DLD1 (cell line): ENCODE data around the gene MEF2B.
"Not testable (repeated sequence)": the region's sequence is repeated elsewhere in the genome, so short reads cannot be mapped to it uniquely, and the experiment has no call there.

Experiments used
- in situ Hi-C: cut with HindIII; loops from 2 replicates; pipeline ENCODE4 v1.10.0; 2017; ENCODE audit warnings: low sequenced_read_pairs

Gene MEF2B

DNA sequence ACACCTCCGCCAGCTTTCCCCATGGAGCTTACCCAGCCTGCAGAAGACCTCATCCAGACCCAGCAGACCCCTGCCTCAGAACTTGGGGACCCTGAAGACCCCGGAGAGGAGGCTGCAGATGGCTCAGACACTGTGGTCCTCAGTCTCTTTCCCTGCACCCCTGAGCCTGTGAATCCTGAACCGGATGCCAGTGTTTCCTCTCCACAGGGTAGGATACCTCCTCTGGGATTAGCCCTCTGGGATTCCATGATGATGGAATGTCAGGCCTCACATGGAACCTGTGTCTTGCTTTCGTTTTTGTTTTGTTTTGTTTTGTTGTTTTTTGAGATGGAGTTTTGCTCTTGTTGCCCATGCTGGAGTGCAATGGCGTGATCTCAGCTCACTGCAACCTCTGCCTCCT lies 23.9 kb upstream of the MEF2B start:
- in situ Hi-C loops: no loop called here

DNA sequence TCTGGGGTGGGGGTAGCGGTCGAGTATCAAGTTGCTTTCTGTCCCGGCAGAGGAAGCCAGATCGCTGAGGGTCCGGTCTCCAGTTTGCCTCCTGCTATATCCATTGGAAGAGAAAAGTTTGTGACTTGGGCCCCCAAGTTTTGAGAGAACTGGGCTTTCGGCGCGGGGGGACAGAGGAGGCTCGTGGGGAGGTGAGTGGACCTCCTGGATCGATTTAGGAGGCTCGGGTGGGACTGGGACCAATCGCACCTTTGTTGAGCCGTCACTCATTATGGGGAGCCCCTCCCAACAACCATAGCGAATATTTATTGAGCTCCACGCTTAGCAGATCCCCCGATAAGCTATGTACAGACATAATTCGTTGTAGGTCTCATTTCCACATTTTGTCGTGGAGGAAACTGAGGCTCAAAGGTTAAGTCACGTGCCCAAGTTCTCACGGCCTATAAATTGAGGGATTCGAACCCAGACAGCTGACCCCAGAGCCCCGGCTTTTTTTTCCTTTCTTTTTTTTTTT lies 22.9 kb upstream of the MEF2B start:
- in situ Hi-C loops: no loop called here

DNA sequence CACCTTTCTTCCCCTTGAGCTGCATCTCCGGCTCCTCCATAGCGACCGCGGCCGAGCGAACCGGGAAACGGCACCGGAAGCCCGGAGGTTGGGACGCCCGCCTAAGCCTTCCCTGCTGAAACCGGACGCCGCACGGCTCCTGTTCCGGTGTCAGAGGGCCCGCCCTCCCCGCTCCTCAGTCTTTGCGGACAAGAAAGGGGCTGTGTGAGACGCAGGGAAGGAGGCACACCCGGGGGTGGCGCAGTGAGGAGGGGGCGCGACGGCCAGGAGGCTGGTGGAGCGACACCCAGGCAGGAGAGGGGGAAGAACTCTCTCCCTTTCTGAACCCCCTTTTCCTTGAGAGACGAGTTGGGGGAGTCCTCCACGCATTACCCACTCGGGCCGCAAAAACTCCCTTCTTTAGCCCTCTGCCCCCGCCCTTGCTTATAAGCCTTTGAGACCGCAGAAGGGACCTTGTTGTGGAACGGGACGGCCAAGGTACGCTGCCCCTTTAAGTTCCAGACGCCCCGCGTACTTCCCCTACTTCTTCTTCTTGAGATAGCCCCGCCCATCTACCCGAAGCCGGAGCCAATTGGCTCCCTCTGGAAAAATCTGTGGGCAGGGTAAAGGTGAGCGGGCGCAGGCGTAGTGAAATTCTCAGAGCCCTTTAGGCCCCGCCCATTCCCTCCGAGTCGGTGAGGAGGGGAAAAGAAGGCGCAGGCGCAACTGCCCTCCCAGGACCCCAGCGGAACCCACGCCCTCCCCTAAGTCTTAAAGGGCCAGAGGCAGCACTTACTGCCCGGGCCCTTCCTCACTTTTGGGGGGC lies 22.2 kb upstream of the MEF2B start, which contains the start of the genes BORCS8 and RFXANK:
BORCS8 (minus strand) TSS at position 75 of the 805 bp plus-strand sequence; CDS start at position 40, 35 bp downstream.
RFXANK (plus strand) TSS at position 181 of the 805 bp plus-strand sequence. CDS start 1,689 bp downstream, outside the sequence.
- in situ Hi-C loops: no loop called here

DNA sequence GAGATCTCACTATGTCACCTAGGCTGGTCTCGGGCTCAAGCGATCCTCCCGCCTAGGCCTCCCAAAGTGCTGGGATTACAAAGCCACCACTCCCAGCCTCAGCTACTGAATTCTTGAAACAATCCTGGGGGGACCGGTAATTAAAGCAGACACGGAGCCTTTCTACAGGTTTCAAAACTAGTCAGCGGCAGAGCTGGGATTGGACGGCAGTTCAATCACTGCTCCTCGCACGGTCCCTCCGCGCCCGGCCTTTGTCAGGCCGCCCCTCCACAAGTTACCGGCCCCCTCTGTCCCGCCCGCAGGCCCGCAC lies 21.7 kb upstream of the MEF2B start:
- in situ Hi-C loops: no loop called here

DNA sequence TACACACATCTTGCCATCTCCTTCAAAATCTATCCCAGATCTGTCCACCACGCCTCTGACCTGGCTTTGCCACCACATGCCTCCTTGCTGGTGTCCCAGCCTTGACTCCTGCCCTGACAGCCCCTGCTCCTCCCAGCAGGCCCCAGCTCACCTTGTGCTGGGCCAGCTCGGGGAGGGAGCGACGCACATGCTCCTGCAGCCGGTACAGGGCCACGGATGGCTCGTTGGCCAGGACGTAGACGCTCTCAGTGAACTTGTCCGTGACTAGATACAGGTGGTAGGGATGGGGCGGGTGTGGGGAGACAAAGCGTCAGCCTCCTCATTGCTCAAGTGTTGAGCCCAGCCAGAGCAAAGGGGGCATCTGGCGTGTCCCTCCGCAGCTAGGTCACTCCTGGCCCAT lies 16.7 kb upstream of the MEF2B start:
- in situ Hi-C loops: no loop called here

DNA sequence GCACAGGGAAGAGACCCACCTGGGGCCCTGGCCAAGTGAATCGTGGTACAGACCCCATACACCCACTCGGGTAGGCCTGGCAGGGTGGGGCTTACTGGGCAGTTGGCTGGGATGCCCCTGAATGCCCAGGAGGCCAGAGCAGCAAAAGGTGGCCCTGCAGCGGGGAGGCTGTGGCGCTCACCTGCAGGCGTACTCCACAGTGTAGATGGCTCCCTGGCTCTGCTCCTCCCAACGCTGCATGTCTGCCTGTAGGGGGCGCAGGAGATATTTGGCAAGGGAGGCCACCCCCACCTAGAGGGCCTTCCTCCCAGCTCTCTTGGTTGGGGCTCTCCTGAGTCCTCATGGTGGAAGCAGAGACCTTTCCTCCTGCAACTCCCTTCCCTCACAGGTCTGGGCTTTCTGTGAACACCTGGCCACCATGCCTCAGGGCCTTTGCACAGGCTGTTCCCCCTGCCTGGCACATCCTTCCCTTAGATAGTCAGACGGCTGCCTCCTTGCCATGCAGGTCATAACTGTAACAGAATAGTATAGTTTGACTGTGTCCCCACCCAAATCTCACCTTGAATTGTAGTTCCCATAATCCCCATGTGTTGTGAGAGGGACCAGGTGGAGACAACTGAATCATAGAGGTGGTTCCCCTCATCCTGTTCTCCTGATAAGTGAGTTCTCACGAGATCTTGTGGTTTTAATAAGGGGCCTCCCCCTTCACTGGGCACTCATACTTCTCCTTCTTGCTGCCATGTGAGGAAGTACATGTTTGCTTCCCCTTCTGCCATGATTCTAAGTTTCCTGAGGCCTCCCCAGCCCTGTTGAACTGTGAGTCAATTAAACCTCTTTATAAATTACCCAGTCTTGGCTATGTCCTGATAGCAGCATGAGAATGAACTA lies 16.0 kb upstream of the MEF2B start:
- in situ Hi-C loops: no loop called here

DNA sequence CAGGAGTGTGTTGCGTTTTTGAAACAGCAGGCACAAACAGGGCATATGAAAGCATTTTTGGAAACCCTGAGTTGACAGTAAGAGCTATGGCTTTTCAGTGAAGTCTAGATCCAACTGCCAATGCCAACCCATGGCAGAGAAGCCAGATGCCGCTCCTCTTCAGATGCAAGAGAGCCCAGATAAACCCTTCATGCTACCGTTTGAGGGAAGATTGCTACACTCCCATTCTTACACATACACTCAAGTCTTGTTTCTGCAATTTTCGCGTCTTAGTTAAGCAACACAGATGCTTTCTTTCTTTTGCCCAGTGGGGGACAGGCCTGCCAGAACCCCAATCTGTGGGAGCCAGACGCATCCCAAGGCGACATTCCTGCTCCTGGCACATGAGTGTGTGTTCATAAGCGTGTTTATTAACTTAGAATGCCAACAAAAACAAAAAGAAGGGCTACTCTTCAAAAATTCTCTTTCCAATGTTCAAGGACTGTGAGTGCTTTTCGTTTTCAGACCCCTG lies 11.5 kb upstream of the MEF2B start:
- in situ Hi-C loops: no loop called here

DNA sequence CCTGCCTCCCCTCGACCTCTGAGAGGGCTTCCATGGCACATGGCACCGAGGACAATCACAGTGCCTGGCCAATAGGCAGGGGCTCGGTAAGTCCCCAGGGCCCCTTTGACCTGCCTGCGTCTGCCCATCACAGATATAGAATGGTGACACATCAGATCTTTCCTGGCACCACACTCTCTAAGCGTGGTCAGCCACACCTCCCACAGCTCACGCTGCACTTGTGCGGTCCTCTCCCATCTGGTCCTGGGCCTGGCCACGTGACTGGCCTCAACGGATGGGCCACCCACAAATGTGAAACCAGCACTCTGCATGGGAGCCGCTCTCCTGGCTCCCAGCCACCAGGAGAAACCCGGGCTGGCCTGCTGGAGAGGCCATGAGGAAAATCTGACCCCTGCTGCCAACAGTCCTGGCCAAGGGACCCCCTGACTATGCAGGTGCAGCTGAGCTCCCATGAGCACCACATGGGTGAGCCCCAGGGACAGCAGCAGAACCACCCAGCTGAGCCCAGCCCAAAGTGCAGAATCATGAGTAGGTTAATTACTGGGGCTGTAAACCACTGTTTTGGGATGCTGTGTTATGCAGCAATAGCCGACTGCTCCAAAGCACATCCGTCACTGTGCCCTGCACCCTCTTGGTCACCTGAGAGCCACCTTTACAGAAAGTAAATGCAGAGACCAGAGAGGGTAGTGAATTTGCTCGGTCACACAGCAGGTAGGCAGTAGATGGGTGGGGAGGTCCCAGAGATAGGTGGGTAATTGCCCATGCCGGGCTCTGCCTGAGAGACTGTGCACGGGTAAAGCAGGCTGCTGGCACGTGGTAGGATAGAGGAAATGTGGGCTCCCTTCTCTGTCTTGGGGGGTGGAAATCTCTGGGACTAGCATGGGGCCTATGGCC lies 9.7 kb upstream of the MEF2B start:
- in situ Hi-C loops: no loop called here

DNA sequence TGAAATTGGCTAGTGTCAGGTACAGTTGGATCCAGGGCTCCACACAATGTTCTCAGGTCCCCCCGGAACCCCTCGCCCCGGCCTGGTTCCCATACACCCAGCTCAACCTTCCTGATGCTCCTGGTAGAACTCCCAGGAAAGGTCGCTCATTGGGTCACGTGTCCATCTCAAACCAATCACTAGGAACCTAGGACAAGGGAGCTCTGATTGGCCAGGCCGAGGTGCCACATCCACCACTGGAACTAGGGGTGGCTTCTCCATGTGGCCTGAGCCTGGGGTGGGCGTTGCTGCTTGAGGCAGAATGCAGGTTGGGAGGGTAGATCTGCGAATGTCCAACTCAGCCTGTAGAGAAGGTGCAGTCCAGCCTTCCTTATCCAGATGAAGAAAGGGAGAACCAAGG lies 6.9 kb upstream of the MEF2B start:
- in situ Hi-C loops: no loop called here

DNA sequence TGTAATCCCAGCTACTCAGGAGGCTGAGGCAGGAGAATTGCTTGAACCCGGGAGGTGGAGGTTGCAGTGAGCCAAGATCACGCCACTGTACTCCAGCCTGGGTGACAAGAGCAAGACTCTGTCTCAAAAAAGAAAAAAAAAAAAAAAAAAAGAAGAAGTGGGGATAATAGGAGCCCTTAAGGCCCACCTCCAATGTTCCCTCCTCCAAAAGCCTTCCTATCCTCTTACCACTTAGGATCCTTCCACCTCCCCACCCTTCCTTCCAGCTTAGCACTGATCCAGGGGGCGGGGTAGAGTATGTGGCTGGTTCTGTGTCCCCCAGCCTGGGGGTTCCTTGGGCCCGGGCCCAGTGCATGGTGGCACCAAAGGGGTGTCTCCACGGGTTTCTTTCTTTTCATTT lies 3.2 kb upstream of the MEF2B start:
- in situ Hi-C loops: not testable (repeated sequence)

DNA sequence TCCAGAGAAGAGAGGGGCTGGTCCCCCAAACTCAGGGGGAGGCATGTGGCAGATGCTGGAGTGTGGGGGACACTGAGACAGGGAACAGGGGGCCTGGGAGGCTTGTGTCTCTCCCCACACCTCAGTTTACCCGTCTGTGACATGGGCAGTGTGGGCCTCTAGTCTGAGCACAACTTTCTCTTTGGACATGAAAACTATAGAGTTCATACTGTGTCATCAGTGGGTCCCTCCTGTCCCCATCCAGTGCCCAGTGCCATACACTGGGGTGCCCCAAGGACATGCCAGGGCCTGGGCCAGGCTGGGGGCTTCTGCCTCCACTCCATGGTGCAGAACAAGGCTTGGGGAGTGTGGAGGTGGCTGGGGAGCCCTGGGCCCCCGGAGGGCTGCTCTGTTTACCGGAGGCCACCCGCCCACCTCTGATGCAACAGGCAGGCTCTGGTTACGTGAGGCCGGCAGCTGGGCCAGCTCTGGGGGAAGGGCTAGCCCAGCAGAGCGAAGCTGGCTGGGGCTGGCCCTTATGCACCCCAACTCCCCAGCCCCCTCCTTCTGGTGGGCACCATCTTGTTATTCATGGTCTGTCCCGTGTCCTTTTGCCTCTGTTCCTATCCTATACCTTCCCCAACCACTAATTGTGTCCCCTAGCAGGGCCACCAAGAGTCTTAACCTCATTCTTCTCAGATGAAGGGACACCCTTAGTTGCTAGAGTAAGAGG lies 1.9 kb upstream of the MEF2B start:
- in situ Hi-C loops: no loop called here

DNA sequence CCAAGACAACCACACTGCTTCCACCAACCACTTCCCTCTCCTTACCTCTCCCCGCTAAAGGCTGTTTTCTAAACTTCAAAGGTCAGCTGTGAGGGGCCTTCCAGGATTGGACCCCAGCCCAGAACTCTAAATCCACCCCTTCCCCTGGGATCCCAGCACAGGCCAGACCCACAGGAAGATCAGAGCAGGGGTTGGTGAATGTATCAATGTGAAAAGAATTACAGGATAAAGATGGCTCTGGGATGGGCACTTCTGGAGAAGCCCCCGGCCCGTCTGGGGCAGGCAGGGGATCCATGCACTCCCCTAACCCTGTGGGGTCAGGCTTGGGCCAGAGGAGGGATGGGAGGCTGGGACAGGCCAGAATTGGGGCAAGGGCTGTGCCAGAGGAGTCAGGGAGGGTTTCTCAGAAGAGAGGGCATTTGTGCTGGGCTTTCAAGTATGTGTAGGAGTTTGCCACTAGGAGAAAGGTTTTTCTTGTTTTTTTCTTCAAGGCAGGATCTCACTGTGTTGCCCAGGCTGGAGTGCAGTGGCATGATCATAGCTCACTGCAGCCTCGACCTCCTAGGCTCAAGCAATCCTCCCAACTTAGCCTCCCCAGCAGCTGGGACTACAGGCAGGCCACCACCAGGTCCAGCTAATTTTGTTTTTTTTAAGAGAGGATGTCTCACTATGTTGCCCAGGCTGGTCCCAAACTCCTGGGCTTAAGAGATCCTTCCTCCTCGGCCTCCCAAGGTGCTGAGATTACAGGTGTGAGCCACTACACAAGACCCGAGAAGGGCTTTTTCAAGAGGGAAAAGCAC lies 1.0 kb upstream of the MEF2B start:
- in situ Hi-C loops: no loop called here

DNA sequence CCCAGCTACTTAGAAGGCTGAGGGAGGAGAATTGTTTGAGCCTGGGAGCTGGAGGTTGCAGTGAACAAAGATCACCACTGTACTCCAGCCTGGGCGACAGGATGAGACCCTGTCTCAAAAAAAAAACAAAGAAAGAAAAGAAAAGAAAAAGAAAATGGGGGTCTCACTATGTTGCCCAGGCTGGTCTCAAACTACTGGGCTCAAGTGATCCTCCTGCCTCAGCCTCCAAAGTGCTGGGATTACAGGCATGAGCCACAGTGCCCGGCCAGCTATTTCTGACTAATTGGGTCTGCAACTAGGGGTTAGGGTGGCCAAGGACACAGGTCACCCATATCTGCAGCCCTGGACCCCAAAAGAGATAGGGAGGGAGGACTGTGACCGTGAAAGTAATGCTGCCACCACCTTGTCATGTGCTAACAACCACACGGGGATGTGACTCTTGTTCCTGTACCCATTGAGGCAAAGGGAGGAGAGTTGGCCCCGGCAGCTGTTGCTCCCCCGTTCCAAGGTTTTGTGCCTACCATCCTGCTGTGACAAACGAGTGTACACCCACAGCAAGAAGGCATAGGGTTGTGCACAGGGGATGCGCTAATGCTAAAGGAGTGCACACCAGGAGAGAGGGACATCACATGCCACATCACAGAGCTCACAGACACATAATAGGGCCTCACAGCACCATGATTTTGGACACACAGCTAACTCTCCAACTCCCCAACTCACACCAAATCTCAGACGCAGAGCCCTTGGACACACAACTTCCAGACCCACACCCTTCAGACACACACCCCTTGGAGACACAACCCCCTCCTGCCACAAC lies 619 bp downstream of the MEF2B start:
- in situ Hi-C loops: no loop called here

DNA sequence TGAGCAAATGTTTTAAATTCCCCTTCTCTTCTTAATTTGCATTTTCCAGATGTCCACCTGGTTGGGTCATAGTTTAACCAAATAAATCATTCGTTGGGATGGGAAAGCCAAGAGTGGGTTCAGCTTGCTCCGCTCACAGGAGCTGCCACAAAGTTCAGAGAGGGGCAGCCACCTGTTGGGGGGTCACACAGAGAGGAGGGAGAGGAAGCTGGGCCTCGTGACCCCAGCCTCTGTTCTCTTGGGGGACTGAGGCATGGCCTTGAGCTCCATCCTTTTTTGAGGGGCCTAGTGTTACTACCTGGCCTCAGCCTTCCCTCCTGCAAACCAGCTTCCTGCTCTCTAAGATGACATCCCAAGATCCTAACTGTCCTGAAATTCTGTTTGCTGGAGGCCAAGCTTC lies 2.5 kb downstream of the MEF2B start:
- in situ Hi-C loops: no loop called here

DNA sequence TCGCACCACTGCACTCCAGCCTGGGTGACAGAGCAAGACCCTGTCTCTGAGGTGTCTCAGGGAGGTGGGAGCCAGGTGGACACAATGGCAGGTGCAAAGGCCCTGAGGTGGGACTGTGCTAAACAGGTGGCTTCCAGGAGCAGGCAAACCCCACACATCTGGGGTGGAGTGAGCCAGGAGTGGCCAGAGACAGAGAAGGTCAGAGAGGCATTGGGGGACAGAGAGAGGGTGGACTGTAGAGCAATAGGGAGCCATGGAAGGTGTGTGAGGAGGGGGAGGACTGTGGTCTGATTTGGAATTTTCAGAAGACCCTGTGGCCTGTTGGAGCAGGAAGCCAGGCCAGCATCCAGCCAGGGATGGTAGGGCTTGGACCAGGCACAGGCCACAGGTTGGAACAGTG lies 4.7 kb downstream of the MEF2B start:
- in situ Hi-C loops: no loop called here

DNA sequence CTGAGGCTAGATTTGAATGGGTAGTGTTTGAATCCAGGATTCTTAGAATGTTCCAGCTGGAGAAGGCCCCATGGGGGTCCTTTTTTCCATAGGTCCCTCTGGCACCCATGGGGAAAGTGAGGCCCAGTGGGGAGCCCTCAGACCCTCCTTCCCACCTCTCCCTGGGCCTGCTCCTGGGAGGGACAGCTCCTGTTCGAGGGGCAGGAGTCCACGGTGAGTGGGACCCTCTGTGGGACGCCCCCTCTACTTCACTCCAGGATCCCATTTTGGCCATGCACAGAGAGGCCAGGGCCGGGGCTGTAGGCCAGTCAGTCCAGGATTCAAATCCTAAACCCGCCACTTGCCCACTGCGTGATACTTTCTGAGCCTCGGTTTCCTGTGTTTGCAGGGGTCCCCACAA lies 7.6 kb downstream of the MEF2B start:
- in situ Hi-C loops: no loop called here

DNA sequence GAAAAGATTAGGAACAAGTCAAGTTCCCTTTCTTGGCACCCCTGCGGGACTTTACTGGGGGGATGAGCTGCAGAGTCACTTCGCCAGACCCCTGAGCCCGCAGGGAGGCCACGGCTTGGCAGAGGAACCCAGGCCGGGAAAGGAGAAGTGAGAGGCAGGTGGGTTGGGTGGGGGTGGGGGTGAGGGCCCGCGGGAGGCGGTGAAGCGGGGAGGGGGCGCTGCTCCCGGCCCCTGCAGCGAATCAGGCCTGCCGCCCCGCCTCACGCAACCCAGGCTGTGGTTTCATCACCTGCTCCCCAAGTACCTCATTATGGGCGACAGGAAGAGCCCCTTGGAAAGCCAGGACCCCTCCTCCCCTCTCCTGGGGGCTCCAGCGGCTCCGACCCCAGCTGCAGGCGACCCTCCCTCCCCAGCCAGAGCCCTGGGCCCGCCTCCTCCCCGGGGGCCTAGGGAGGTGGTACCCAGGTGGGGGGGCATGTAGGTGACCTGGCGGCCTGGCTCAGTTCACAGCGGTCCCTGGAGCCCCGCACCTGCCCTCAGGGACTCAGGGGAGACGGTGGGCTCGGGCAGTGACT lies 9.5 kb downstream of the MEF2B start:
- in situ Hi-C loops: no loop called here

DNA sequence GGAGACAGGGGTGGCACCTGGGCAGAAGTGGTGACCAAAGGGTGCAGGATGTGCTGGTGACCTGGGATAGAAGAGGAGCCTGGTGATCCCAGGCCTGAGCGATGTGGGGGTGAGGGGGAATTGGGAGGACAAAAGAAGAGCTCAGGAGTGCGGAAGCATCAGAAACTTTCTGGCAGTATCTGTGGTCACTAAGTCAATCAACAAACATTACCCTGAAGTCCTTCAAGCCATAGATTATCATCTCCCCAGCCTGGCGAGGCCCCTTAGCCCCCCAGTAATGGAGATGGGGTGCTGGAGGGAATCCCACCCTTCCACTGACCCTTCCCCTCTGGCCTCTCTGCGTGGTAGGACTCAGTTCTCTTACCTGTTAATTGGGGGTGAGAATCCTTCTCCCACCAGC lies 10.5 kb downstream of the MEF2B start:
- in situ Hi-C loops: no loop called here
